ENCODE data around the gene KLHL22. TPM values are rescaled to one million over a fixed set of nuclear protein-coding genes. Genes with fewer than 3 reads are reported as not detected.
"Not testable (repeated sequence)": the region's sequence is repeated elsewhere in the genome, so short reads cannot be mapped to it uniquely, and the experiment has no call there.

KLHL22 gene
- polyA plus RNA-seq, 12 donors = 26.0 to 37.8 (median 32.5) TPM; not detected in 1

DNA sequence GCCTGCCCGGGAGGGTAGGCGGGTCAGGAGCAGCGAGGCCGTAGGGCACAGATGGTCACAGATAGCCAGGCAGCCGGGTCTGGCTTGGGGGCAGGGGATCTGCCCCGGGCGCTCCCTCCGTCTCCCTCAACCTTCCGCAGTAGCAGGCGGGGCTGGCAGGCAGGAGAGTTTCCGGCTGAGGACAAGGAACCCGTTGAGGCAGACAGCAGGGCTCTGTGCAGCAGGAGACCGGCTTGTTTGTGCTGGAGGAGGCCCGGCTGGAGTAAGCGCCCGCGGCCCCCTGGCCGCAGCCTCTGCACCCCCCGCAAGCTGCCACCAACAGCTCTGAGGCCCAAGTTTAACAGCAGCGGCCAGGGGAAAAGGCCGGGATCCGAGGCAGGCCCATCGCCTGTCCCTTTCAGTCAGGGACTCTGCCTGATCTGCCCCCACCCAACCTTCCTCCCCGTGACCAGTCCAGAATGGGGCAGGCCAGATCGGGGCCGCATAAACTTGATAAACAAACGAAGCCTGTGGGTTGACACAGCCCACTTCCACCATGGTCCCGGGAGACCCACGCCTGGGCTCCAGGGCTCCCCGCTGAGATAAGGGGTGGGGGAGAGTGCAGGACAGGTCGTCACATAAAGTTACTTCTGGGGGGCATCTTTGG is 71.6 kb downstream of the KLHL22 start:
- no peak for DNase-seq

DNA sequence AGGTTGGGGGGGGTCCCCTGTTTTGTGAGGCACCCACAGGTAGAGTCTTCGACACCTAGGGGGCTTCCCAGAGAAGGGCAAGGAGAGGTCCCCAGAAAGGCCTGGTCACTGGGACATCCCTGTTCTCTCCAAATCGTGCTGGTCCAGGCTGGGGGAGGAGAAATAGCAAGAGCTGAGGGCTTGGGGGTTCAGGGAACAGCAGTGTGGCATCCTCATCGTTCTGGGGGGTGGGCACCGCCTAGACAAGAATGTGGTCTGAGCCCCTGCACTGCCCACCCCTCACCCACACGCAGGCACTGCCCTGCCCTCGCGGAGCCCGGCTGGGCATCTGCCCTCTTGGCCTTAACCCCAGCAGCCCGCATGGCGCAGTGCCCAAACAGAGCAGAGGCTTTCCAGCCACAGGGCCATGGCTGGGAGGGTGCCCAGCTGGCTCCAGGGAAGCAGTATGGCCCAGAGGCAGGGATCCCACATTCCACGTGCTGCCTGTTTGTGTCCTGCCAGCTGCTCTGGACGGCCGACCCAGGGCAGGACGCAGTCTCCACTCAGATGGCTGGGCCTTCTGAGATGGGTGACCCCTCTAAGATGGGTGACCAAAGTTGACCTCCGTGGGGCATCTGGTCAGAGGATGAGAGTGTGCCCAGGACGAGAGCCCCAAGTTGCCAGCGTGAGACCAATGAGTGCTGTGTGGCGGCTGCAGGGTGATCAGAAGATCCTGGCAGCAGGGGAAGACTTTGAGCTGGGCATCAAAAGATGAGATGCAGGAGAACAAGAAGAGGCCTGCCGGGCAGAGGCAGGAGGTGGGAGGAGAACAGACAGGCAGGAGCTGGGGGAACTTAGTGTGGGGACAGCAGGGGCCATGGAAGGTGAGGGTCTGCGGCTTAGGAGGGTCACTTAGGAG is 72.3 kb downstream of the KLHL22 start:
- DNase-seq = peak; percentile 55

GRCh38 chr22:20422271-20423007 is 73.2 kb downstream of the KLHL22 start:
- DNase-seq = peak; percentile 81

DNA sequence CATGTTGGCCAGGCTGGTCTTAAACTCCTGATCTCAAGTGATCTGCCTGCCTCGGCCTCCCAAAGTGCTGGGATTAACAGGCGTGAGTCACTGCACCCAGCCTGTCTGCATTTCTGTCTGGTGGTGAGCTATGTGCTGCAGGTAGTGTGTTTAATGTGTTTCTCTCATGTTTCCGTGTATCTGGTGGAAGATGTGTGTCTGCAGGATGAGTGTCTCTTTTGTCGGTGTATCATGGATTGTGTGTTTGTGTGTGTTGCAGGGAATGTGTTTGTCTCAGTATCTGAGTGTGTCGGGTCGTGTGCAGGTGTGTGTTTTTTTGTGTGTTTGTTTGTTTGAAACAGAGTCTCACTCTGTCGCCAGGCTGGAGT is 74.1 kb downstream of the KLHL22 start:
- DNase-seq = no peak

DNA sequence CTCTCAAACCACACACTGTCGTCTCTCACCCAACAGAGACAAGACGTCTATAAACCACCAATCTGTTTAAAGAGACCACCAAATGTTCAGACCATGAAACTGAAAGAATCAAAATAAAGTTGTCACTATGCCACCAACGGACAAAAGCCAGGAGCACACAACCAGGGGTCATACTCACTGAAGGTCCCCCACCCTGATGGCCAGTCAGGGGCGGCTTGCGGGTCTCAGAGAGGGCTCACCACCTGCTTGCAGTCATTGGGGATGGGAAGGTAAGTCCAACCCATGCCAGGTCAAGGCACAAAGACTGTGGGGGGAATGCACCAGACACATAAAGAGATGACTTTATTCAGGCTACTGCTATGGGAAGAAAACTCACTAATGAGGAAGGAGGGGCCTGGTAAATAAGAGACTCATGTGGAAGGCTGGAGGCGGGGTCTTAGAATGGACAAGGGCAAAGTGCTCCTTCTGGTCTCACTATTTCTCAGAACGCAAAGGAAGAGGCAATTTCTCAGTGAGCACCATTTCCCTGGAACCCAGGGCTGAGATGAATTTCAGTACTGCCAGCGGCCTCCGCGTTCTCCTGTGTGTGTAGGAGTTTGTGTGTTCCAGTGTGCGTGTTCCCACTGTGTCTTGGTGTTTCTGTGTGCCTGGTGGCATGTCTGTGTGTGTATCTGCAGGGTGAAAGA is 75.3 kb downstream of the KLHL22 start:
- DNase-seq = no peak

DNA sequence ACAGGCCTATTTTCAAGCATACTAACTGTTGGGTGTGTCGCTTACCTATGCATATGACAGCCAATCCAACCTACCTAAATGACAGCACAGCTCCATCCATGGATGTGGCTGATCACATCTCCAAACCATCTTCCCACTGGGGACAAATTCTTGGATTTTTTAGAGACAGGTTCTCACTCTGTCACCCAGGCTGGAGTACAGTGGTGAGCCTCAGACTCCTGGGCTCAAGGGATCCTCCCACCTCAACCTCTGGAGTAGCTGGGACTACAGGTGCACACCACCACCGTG is 76.0 kb downstream of the KLHL22 start:
- DNase-seq = no peak

DNA sequence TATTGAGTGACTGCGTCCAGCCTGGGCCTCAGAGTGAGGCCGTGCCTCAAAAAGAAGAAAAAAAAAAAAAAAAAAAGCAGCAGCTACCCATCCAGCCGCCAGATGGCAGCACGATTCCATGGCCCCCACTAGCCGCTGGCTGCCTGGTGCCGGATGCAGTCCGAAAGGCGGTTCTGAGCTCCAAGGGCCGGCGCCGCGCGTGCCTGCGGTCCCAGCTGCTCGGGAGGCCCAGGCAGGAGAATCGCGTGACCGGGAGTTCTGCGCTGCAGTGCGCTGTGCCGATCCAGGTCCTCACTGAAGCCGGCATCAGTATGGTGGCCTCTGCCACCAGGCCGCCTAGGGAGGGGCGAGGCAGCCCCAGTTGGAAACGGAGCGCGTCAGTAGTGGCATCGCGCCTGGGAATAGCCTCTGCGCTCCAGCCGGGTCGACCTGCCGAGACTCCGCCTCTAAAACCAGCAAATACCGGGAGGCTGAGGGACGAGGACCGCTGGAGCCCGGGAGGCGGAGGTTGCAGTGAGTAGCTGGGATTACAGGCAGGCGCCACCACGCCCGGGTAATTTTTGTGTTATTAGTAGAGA is 77.3 kb downstream of the KLHL22 start:
- peak; percentile 86 for DNase-seq

- not testable (repeated sequence) for DNase-seq
Measured at GRCh38 chr22:20415699-20416098, 79.9 kb downstream of the KLHL22 start.

DNA sequence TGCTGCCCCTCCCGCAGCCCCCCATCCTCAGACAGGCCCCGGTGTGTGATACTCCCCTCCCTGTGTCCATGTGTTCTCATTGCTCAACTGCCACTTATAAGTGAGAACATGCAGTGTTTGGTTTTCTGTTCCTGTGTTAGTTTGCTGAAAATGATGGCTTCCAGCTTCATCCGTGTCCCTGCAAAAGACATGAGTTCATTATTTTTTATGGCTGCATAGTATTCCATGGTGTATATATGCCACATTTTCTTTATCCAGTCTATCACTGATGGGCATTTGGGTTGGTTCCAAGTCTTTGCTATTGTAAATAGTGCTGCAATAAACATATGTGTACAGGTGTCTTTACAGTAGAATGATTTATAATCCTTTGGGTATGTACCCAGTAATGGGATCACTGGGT is 80.4 kb downstream of the KLHL22 start:
- DNase-seq = not testable (repeated sequence)

DNA sequence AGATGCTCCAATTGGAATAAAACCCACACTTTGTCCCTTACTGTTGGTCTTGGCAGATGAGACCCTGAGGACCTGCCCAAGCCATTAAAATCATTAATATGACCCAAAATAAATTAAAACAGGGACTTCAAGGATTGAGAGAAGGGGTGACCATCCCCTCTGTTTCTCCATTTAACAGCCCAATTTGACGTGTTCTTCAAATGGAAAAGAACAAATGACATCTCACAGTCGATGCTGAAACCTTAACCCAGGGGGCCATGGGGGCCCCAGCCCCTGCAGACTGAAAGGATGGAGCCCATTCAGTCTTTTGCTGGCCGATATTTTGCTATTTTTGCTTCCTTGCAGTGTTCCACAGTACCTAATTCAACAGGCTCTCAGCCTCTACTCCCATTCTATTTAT is 81.1 kb downstream of the KLHL22 start:
- DNase-seq = no peak

GRCh38 chr22:20414059-20414440 is 81.5 kb downstream of the KLHL22 start:
- DNase-seq = no peak

GRCh38 chr22:20413217-20414058 is 82.2 kb downstream of the KLHL22 start:
- DNase-seq = no peak

- no peak for DNase-seq
Measured at GRCh38 chr22:20412474-20413216, 83.0 kb downstream of the KLHL22 start.

- DNase-seq = not testable (repeated sequence)
Measured at GRCh38 chr22:20409385-20409784, 86.2 kb downstream of the KLHL22 start.

DNA sequence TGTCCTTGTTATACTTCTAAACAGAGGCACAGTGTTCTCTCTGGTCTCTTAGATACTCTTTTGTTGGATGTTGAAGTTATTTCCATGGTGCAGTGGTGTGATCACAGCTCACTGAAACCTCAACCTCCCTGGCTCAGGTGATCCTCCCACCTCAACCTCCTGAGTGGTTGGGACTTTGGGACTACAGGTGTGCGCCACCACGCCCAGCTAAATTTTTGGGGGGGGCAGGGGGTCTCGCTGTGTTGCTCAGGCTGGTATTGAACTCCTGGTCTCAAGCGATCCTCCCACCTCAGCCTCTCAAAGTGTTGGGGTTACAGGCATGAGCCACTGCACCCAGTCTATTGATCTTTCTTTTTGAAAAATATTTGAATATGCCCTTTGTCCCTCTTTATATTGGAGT is 86.7 kb downstream of the KLHL22 start:
- no peak for DNase-seq

GRCh38 chr22:20407829-20408228 is 87.8 kb downstream of the KLHL22 start:
- no peak for DNase-seq

DNA sequence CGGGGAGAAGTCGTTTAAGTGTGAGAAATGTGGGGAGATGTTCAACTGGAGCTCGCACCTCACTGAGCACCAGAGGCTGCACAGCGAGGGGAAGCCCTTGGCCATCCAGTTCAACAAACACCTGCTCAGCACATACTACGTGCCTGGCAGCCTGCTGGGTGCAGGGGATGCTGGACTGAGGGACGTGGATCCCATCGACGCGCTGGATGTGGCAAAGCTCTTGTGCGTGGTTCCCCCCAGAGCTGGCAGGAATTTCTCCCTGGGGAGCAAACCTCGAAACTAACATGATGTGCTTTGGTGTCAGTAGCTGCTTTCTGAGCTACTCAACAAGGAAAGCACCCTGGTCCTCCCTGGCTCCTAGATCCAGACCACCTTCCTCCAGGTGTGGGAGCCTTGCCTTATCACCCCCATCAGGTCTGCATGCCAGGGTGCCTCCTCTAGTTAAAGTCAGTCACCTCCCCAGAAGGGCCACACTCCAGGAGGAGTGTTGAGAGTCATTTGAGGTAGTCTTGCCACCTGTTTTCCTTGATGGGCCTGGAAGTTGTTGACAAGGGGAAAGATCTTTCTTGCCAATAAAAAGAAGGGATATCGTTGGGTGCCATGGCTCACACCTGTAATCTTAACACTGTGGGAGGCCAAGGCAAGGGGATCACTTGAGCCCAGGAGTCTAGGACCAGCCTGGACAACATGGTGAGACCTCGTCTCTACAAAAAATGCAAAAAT is 88.7 kb downstream of the KLHL22 start:
- no peak for DNase-seq

DNA sequence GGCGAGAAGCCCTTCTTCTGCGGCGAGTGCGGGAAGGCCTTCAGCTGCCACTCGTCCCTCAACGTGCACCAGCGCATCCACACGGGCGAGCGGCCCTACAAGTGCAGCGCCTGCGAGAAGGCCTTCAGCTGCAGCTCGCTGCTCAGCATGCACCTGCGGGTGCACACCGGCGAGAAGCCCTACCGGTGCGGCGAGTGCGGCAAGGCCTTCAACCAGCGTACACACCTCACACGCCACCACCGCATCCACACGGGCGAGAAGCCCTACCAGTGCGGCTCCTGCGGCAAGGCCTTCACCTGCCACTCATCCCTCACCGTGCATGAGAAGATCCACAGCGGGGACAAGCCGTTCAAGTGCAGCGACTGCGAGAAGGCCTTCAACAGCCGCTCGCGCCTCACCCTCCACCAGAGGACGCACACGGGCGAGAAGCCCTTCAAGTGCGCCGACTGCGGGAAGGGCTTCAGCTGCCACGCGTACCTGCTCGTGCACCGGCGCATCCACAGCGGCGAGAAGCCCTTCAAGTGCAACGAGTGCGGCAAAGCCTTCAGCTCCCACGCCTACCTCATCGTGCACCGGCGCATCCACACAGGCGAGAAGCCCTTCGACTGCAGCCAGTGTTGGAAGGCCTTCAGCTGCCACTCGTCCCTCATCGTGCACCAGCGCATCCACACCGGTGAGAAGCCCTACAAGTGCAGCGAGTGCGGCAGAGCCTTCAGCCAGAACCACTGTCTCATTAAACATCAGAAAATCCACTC is 89.5 kb downstream of the KLHL22 start:
- no peak for DNase-seq
